GM12878 (cell line): ENCODE measurements around the gene PLPPR1. TPM values are rescaled to one million over a fixed set of nuclear protein-coding genes. Genes with fewer than 3 reads are reported as not detected.

Experiments used
- ATF7 ChIP-seq: fragments of 450-650 bp; IDR thresholded peaks from 2 replicates; pipeline ENCODE4 v1.6.1; 2016; ENCODE audit warnings: low read depth, mild to moderate bottlenecking
- BACH1 ChIP-seq: fragments of 450-650 bp; IDR thresholded peaks from 2 replicates; pipeline ENCODE4 v1.6.1; 2017; ENCODE audit warnings: mild to moderate bottlenecking, borderline replicate concordance
- BCL11A ChIP-seq: IDR thresholded peaks from 2 replicates; pipeline ENCODE4 v1.6.1; 2011; ENCODE audit warnings: low read depth, low read length
- BCLAF1 ChIP-seq: fragments of 450-650 bp; IDR thresholded peaks from 2 replicates; pipeline ENCODE4 v1.6.1; 2017; ENCODE audit warnings: antibody characterized with exemption, mild to moderate bottlenecking, moderate library complexity
- EGR1 ChIP-seq, 2 experiments: IDR thresholded peaks; 1 replicate in 1 of 2; 2 replicates in 1 of 2; pipeline ENCODE4 v1.6.1; 2011 to 2012; ENCODE audit warnings: low read depth in 2 of 2, low read length in 2 of 2, borderline replicate concordance in 1 of 2, mild to moderate bottlenecking in 1 of 2, moderate library complexity in 1 of 2
- NR2C1 ChIP-seq: fragments of 450-650 bp; IDR thresholded peaks from 2 replicates; pipeline ENCODE4 v1.6.1; 2017; ENCODE audit warnings: antibody characterized with exemption, mild to moderate bottlenecking, moderate library complexity
- POLR2A ChIP-seq: IDR thresholded peaks from 2 replicates; pipeline ENCODE4 v1.6.1; 2011; ENCODE audit warnings: low read depth, mild to moderate bottlenecking, low read length
- RAD21 ChIP-seq: IDR thresholded peaks from 2 replicates; pipeline ENCODE4 v1.6.1; 2011; ENCODE audit warnings: mild to moderate bottlenecking, low read depth, low read length, moderate library complexity; ENCODE audit not compliant: insufficient read depth
- SMC3 ChIP-seq: IDR thresholded peaks from 2 replicates; pipeline ENCODE4 v1.6.1; 2011; ENCODE audit warnings: low read length, improper control_type of control experiment, borderline replicate concordance
- SREBF2 ChIP-seq: IDR thresholded peaks from 2 replicates; pipeline ENCODE4 v1.6.1; 2012; ENCODE audit warnings: mild to moderate bottlenecking, low read length
- ZBTB11 ChIP-seq: fragments of 450-650 bp; formaldehyde crosslinking; IDR thresholded peaks from 2 replicates; pipeline ENCODE4 v1.5.0; 2022; ENCODE audit warnings: mild to moderate bottlenecking, missing genetic modification characterization
- ZBTB33 ChIP-seq: fragments of 450-650 bp; IDR thresholded peaks from 2 replicates; pipeline ENCODE4 v1.6.1; 2017; ENCODE audit warnings: mild to moderate bottlenecking
- ZNF217 ChIP-seq: fragments of 450-650 bp; IDR thresholded peaks from 2 replicates; pipeline ENCODE4 v1.6.1; 2017; ENCODE audit warnings: antibody characterized with exemption, mild to moderate bottlenecking
- polyA plus RNA-seq, 11 experiments: library from polyadenylated mRNA; depleted of rRNA in 4 of 11; unstranded in 6 of 11; stranded (reverse) in 5 of 11; fragments of >200 nt; fragmentation: Nextera tagmentation in 4 of 11; fragmentation: Illumina TruSeq in 1 of 11; extraction: Ambion mirVana in 4 of 11; extraction: Trizol in 1 of 11; gene quantifications; 1 replicate in 1 of 11; 2 replicates in 10 of 11; pipeline versions ENCODE4 v1.2.1 to v1.2.3, GENCODE V29; 2011 to 2016; ENCODE audit warnings: inconsistent platforms in 2 of 11, missing spikeins in 2 of 11, low read depth in 1 of 11
- total RNA-seq, 4 experiments: library from RNA; depleted of rRNA in 3 of 4; stranded (reverse); fragments of >200 nt in 3 of 4; fragmentation: Illumina TruSeq in 1 of 4; extraction: Trizol in 1 of 4; gene quantifications; 2 replicates each; pipeline versions ENCODE4 v1.2.1 to v1.2.3, GENCODE V29; 2013 to 2021
- TF ChIP-seq, protein P1 (sequence below), 3 experiments: IDR thresholded peaks in 2 of 3; conservative IDR thresholded peaks in 1 of 3; 2 replicates each; pipeline ENCODE4 v1.5.1; 2011; ENCODE audit warnings: low read depth in 3 of 3, low read length in 3 of 3, mild to moderate bottlenecking in 3 of 3, control low read depth in 2 of 3, moderate library complexity in 2 of 3, inconsistent platforms in 1 of 3, mixed read lengths in 1 of 3; ENCODE audit not compliant: control insufficient read depth in 2 of 3, insufficient read depth in 1 of 3; ENCODE audit errors: extremely low read depth in 1 of 3

The PLPPR1 gene
- total and polyA plus RNA-seq, 10 of the 15 experiments (the other 5 are each of a cell fraction or from before 2014, with no cell fraction given) = 0.69 TPM; not detected in 9

DNA sequence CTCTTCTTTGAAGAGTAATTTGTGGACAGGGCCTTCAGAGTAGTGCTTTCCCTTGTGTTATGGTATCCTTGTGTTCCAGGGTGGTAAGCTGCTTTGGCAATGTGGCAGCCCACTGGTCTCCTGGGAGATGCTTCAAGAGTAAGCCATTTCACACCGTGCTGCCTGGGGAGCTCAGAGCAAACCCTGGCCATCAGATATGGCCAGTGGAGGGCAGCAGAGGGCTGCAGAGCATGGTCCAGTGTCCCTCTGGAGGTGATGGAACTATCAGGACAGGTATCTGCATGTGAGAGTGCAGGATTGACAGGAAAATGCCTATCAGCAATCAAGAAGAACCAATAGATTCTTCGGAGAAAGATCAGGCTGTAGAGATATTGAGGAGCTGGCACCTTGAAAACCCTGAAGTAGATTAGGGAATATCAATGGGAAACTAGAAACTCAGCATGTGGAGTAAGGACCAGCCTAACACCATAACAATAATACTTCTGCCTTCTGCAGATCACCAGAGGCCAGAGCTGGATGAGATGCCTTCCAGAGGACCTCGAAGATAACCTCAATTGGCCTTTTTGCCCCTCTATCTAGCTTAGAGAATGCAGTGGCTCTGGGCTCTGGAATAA, 90.8 kb downstream of the PLPPR1 start (continued):
- TF ChIP-seq BCLAF1 (no peak), ZBTB33 (no peak), BCL11A (no peak), NR2C1 (no peak), ZNF217 (no peak), ATF7 (no peak), SREBF2 (no peak), POLR2A (no peak), ZBTB11 (CRISPR knock-in tag) (no peak), RAD21 (peak; percentile 66), EGR1 (IDR thresholded peaks at IDR 0.05; ENCODE audit: borderline replicate concordance in 1 of 2, low read depth in 2 of 2, low read length in 2 of 2) (no peak), SMC3 (peak; percentile 65; the same call in 1 of the 2 replicates), BACH1 (no peak)
- TF ChIP-seq, protein P1, sequence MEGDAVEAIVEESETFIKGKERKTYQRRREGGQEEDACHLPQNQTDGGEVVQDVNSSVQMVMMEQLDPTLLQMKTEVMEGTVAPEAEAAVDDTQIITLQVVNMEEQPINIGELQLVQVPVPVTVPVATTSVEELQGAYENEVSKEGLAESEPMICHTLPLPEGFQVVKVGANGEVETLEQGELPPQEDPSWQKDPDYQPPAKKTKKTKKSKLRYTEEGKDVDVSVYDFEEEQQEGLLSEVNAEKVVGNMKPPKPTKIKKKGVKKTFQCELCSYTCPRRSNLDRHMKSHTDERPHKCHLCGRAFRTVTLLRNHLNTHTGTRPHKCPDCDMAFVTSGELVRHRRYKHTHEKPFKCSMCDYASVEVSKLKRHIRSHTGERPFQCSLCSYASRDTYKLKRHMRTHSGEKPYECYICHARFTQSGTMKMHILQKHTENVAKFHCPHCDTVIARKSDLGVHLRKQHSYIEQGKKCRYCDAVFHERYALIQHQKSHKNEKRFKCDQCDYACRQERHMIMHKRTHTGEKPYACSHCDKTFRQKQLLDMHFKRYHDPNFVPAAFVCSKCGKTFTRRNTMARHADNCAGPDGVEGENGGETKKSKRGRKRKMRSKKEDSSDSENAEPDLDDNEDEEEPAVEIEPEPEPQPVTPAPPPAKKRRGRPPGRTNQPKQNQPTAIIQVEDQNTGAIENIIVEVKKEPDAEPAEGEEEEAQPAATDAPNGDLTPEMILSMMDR (IDR thresholded peaks at IDR 0.05 in 2 of 3, conservative IDR thresholded peaks at IDR 0.05 in 1 of 3; ENCODE audit: control insufficient read depth in 2 of 3, extremely low read depth in 1 of 3, insufficient read depth in 1 of 3, low read depth in 3 of 3, low read length in 3 of 3) = peak; percentile 72 to 83 (median 80)
